Effector CD4-positive, alpha-beta T cell (primary cell): ENCODE results near the gene RFNG.
A peak's percentile ranks its signal among the peaks of the same experiment; 100 is the strongest.

Experiments
- DNase-seq: peaks from one replicate; pipeline ENCODE4 v3.0.0-alpha.2; 2020

RFNG gene

GRCh38 chr17:82024859-82025258, 26.8 kb downstream of the RFNG start:
- DNase-seq = no peak

GRCh38 chr17:82023447-82024241, 28.0 kb downstream of the RFNG start:
- DNase-seq = no peak

- peak; percentile 100 for DNase-seq
Observed at GRCh38 chr17:82022981-82023446, 28.6 kb downstream of the RFNG start, which contains the start of gene LRRC45. LRRC45 (plus strand) TSS chr17:82023305; CDS start chr17:82023644, 339 bp downstream.

GRCh38 chr17:82022310-82022980, 29.2 kb downstream of the RFNG start, which contains the start of gene CENPX:
CENPX (minus strand) TSS chr17:82022878; CDS start chr17:82022861, 17 bp downstream.
- DNase-seq = no peak

GRCh38 chr17:82021900-82022309, 29.7 kb downstream of the RFNG start:
- no peak for DNase-seq

GRCh38 chr17:82021107-82021899, 30.3 kb downstream of the RFNG start:
- DNase-seq = peak; percentile 41

GRCh38 chr17:82020572-82021106, 31.0 kb downstream of the RFNG start:
- no peak for DNase-seq

- peak; percentile 51 for DNase-seq
Observed at GRCh38 chr17:82019690-82020571, 31.7 kb downstream of the RFNG start.

- no peak for DNase-seq
Observed at GRCh38 chr17:82018989-82019689, 32.5 kb downstream of the RFNG start.

GRCh38 chr17:82018152-82018988, 33.2 kb downstream of the RFNG start:
- DNase-seq = no peak

GRCh38 chr17:82017612-82018151, 33.9 kb downstream of the RFNG start:
- DNase-seq = no peak

GRCh38 chr17:82016875-82017459, 34.6 kb downstream of the RFNG start:
- DNase-seq = no peak

GRCh38 chr17:82016061-82016874, 35.3 kb downstream of the RFNG start:
- DNase-seq = no peak

GRCh38 chr17:82015311-82015971, 36.2 kb downstream of the RFNG start:
- DNase-seq = no peak

- no peak for DNase-seq
Observed at GRCh38 chr17:82014971-82015310, 36.7 kb downstream of the RFNG start.

GRCh38 chr17:82014432-82014831, 37.2 kb downstream of the RFNG start:
- DNase-seq = no peak

- DNase-seq = no peak
Observed at GRCh38 chr17:82013772-82014321, 37.8 kb downstream of the RFNG start.

GRCh38 chr17:82013341-82013740, 38.3 kb downstream of the RFNG start:
- no peak for DNase-seq
